Uterus (tissue), 2 donors: ENCODE results near the gene MAP3K5.

Experiments used
- POLR2A ChIP-seq, 2 donors: fragments of 450-650 bp; IDR thresholded peaks; one replicate each; pipeline ENCODE4 v1.6.1; 2016; ENCODE audit warnings: antibody characterized with exemption in 2 of 2, mild to moderate bottlenecking in 1 of 2, moderate library complexity in 1 of 2
- TF ChIP-seq, protein P1 (sequence below), 4 experiments: fragments of 200-600 bp in 2 of 4; fragments of 450-650 bp in 2 of 4; sonication (generic) in 2 of 4; IDR thresholded peaks; one replicate each; pipeline ENCODE4 v1.5.1; 2016 to 2019; ENCODE audit warnings: antibody characterized with exemption in 4 of 4, mild to moderate bottlenecking in 2 of 4, moderate library complexity in 1 of 4

DNA sequence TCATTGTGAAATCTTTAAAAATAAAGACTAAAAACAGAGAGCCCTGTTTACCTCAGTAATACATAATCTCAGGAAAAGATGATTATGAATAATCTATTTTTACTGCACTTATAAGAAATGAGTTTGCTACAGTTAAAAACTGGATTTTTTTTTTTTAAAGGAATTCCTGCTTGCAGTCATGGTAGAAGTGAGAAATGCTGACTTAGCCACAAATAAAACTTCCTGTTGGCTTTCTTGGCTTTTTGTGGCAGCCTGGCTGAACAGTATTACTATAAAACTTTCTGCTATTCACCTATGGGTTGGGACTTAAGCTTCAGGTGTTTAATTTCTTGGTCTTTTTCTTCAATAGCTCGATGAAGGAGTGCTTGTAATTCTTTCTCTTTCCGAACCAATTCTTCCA, 230.1 kb downstream of the MAP3K5 start:
- TF ChIP-seq POLR2A (IDR thresholded peaks at IDR 0.05): no peak
- TF ChIP-seq, protein P1, sequence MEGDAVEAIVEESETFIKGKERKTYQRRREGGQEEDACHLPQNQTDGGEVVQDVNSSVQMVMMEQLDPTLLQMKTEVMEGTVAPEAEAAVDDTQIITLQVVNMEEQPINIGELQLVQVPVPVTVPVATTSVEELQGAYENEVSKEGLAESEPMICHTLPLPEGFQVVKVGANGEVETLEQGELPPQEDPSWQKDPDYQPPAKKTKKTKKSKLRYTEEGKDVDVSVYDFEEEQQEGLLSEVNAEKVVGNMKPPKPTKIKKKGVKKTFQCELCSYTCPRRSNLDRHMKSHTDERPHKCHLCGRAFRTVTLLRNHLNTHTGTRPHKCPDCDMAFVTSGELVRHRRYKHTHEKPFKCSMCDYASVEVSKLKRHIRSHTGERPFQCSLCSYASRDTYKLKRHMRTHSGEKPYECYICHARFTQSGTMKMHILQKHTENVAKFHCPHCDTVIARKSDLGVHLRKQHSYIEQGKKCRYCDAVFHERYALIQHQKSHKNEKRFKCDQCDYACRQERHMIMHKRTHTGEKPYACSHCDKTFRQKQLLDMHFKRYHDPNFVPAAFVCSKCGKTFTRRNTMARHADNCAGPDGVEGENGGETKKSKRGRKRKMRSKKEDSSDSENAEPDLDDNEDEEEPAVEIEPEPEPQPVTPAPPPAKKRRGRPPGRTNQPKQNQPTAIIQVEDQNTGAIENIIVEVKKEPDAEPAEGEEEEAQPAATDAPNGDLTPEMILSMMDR (IDR thresholded peaks at IDR 0.05): no peak
